Ascending aorta (tissue), 2 donors: ENCODE measurements around the gene APC2. TPM values are rescaled to one million over a fixed set of nuclear protein-coding genes. Genes with fewer than 3 reads are reported as not detected.
A peak's percentile ranks its signal among the peaks of the same experiment; 100 is the strongest.

ENCODE experiments used
- DNase-seq, 2 donors: peaks; one replicate each; pipeline ENCODE4 v3.0.0-alpha.2; 2019; ENCODE audit warnings: low spot score in 2 of 2
- H3K27ac ChIP-seq, 2 donors: fragments of 200-600 bp; sonication (generic); one replicate each; pipeline ENCODE4 v1.5.1; 2016 to 2017; ENCODE audit warnings: mild to moderate bottlenecking in 1 of 2
- H3K27me3 ChIP-seq: fragments of 200-600 bp; sonication (generic); one replicate; pipeline ENCODE4 v1.5.1; 2017
- H3K36me3 ChIP-seq, 2 donors: fragments of 200-600 bp; sonication (generic); one replicate each; pipeline ENCODE4 v1.5.1; 2016
- H3K4me1 ChIP-seq, 2 donors: fragments of 200-600 bp; sonication (generic); one replicate each; pipeline ENCODE4 v1.5.1; 2016 to 2017; ENCODE audit warnings: mild to moderate bottlenecking in 1 of 2
- H3K4me3 ChIP-seq, 2 donors: fragments of 200-600 bp; sonication (generic); one replicate each; pipeline ENCODE4 v1.5.1; 2016 to 2017; ENCODE audit warnings: mild to moderate bottlenecking in 1 of 2
- H3K9me3 ChIP-seq, 2 donors: fragments of 200-600 bp; sonication (generic); one replicate each; pipeline ENCODE4 v1.5.1; 2016
- intact Hi-C: fragments of 100-400 bp; cut with DNase I; formaldehyde crosslinking; loops from one replicate; pipeline ENCODE4 v1.15.1; 2023
- total RNA-seq: library from RNA; depleted of rRNA; stranded (reverse); fragments of >200 nt; gene quantifications from one replicate; pipeline ENCODE4 v1.1.0, GENCODE V29; 2016
- TF ChIP-seq, protein P1 (sequence below), 3 experiments: fragments of 200-600 bp in 2 of 3; fragments of 450-650 bp in 1 of 3; sonication (generic) in 2 of 3; IDR thresholded peaks; one replicate each; pipeline ENCODE4 v1.5.1; 2016 to 2019; ENCODE audit warnings: antibody characterized with exemption in 3 of 3, mild to moderate bottlenecking in 1 of 3, moderate library complexity in 1 of 3

The APC2 gene
- total RNA-seq, 1 donor from 2014 or later = not detected

DNA sequence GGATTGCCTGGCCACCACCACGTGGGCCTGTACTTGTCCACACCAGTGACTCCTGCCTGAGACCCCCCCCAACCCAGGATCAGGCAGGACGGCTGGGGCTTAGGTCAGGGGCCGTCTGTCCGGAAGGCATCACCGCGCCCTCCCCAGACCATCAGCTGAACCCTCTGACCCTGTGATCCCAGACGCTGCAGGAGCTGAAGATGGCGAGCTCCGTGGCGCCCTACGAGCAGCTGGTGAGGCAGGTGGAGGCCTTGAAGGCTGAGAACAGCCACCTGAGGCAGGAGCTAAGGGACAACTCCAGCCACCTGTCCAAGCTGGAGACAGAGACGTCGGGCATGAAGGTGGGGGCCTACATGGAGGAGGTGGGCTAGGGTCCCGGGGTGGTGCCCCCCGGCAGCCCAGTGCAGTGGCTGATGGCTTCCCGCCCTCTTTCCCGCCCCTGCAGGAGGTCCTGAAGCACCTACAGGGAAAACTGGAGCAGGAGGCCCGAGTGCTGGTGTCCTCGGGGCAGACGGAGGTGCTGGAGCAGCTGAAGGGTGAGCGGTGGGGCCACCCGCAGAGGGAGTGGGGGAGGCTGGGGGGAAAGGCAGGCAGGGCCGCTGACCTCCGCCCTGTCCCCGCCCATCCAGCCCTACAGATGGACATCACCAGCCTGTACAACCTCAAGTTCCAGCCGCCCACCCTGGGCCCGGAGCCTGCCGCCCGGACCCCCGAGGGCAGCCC is 3.0 kb downstream of the APC2 start:
- Histone ChIP-seq H3K4me3 (no peak overlapping the region), H3K9me3 (no peaks in the 10 kb centered on the region), H3K36me3 (no peaks in the 10 kb centered on the region), H3K27me3 (peaks cover 48% of the 10 kb centered on the region), H3K4me1 (peaks cover 11 to 14% of the 10 kb centered on the region in 2 donors), H3K27ac (no peak overlapping the region)
- TF ChIP-seq, protein P1, sequence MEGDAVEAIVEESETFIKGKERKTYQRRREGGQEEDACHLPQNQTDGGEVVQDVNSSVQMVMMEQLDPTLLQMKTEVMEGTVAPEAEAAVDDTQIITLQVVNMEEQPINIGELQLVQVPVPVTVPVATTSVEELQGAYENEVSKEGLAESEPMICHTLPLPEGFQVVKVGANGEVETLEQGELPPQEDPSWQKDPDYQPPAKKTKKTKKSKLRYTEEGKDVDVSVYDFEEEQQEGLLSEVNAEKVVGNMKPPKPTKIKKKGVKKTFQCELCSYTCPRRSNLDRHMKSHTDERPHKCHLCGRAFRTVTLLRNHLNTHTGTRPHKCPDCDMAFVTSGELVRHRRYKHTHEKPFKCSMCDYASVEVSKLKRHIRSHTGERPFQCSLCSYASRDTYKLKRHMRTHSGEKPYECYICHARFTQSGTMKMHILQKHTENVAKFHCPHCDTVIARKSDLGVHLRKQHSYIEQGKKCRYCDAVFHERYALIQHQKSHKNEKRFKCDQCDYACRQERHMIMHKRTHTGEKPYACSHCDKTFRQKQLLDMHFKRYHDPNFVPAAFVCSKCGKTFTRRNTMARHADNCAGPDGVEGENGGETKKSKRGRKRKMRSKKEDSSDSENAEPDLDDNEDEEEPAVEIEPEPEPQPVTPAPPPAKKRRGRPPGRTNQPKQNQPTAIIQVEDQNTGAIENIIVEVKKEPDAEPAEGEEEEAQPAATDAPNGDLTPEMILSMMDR (IDR thresholded peaks at IDR 0.05) = no peak
- intact Hi-C loops = no loop called here
- no peak for DNase-seq

DNA sequence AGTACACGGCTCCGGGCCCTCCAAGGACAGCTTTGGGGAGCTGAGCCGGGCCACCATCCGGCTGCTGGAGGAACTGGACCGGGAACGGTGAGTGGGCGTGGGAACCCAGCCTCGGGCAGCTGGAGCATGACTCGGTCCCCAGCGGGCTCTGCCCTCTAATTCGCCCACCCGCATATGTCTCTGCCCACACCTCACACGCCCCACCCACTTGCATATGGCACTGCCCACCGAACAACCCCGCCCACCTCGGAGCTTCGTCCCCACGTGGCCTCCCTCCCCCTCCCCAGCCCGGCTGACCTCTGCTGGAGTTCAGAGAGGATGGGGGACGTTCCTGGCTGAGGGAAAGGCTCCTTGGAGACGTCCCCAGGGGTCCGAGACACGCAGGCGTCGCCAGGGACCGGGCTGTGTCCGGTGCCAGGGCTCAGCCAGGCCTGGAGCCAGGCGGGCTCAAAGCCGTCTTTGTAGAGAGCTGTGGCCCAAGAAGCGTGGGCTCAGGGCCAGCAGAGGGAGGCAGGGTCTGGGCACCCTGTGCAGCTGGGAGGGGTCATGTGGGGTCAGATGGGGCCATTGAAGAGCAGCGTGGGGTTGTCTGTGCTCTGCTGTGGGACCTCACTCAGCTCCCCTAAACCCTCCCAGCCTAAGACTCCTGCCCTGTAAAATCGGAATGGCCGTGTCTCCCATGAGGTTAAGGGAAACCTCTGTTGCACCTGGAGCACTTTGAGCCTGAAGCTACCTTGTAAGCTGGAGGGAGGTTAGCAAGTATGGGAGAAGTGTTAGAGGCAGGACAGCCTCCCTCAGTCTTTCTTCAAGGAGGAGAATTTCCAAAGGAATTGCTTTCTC is 3.8 kb downstream of the APC2 start:
- H3K27me3 ChIP-seq = peaks cover 48% of the 10 kb centered on the region
- H3K27ac ChIP-seq = no peak overlapping the region
- intact Hi-C loops = no loop called here
- peak overlapping the region in 1 of 2 donors; percentile 17 for H3K4me3 ChIP-seq
- H3K36me3 ChIP-seq = no peaks in the 10 kb centered on the region
- no peak for DNase-seq
- no peaks in the 10 kb centered on the region for H3K9me3 ChIP-seq
- peaks cover 11 to 14% of the 10 kb centered on the region in 2 donors for H3K4me1 ChIP-seq
- TF ChIP-seq, protein P1 (IDR thresholded peaks at IDR 0.05) = peak in 2 of 3 experiments; percentile 7 to 21

DNA sequence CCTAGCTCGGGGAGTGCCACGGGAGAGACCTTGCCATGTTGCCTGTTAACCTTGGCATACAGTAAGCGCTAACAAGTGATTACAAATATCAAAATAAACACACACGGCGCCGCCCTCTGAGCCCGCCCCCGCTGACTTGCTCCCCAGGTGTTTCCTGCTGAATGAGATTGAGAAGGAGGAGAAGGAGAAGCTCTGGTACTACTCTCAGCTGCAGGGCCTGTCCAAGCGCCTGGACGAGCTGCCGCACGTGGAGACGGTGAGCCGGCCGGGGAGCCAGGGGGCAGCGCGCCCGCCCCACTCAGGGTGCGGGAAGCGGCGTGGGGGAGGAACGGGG is 5.0 kb downstream of the APC2 start:
- H3K27me3 ChIP-seq = peaks cover 40% of the 10 kb centered on the region
- intact Hi-C loops = no loop called here
- no peaks in the 10 kb centered on the region for H3K36me3 ChIP-seq
- no peaks in the 10 kb centered on the region for H3K9me3 ChIP-seq
- H3K4me1 ChIP-seq = peaks cover 11 to 14% of the 10 kb centered on the region in 2 donors
- no peak overlapping the region for H3K4me3 ChIP-seq
- no peak overlapping the region for H3K27ac ChIP-seq
- TF ChIP-seq, protein P1 (IDR thresholded peaks at IDR 0.05) = no peak
- DNase-seq = no peak

DNA sequence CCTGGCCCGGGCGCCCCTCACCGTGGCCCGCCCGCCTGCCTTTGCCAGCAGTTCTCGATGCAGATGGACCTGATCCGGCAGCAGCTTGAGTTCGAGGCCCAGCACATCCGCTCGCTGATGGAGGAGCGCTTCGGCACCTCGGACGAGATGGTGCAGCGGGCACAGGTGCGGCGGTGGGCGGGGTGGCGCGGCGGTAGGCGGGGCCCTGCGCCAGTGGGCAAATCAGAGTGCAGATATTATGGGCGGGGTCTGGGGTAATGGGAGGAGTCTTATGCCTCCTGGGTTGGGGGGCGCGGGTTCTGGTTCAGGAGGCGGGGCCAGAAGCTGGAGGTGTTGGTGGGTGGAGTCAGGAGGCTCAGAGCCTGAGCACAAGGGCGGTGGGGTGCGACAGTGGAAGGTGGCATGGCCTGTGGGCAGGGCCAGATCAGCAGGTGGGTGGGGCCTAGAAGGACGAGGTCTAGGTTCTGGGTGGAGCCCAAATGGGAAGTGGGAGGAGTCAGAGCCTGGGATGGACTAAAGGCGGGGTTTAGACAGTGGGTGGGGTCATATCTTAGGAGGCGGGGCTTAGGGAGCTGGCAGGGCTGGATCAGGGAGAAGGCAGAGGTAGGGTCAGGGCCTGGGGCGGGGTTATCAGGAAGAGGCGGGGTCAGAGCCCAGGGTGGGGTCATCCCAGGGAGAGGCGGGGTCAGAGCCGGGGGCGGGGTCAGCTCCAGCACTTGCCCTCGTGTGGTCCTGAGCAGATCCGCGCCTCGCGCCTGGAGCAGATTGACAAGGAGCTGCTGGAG is 5.6 kb downstream of the APC2 start:
- Histone ChIP-seq H3K4me1 (peaks cover 11 to 14% of the 10 kb centered on the region in 2 donors), H3K36me3 (peaks cover 0 to 4% of the 10 kb centered on the region in 2 donors), H3K27ac (no peak overlapping the region), H3K27me3 (peaks cover 34% of the 10 kb centered on the region), H3K9me3 (no peaks in the 10 kb centered on the region), H3K4me3 (no peak overlapping the region)
- no peak for DNase-seq
- TF ChIP-seq, protein P1 (IDR thresholded peaks at IDR 0.05) = no peak
- intact Hi-C loops = no loop called here

DNA sequence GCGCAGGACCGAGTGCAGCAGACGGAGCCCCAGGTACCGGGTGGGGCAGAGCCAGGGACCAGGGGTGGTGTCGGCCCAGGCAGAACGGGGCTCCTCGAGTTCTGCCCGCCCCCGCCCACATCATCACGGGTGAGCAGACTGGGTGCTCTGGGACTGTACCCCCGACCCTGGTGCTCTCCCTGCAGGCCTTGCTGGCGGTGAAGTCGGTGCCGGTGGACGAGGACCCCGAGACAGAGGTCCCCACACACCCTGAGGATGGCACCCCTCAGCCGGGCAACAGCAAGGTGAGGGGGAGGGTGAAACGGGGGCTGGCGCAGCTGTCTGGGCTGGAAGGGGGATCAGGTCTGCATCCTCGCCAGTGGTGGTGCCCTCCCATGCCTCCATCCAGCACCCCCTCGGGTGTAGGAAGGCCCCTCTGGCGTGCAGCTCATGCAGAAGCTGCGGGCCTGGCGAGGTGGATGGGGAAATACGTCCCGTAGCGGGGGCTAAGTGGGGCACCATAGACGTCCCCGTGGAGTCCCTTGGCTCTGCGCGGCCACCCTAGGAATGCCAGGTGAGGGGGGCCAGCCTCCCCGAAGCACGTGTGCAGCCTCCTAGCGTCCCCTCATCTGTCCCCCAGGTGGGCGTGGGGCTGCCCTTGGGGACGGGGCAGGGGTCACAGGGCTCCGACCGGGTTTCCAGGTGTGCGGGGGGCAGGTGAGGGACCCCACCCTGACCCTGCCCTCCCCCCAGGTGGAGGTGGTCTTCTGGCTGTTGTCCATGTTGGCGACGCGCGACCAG is 6.4 kb downstream of the APC2 start:
- TF ChIP-seq, protein P1 (IDR thresholded peaks at IDR 0.05) = no peak
- H3K27me3 ChIP-seq = peaks cover 27% of the 10 kb centered on the region
- H3K4me1 ChIP-seq = peaks cover 11 to 14% of the 10 kb centered on the region in 2 donors
- no peaks in the 10 kb centered on the region for H3K9me3 ChIP-seq
- intact Hi-C loops = no loop called here
- peaks cover 0 to 11% of the 10 kb centered on the region in 2 donors for H3K36me3 ChIP-seq
- no peak overlapping the region for H3K27ac ChIP-seq
- no peak for DNase-seq
- no peak overlapping the region for H3K4me3 ChIP-seq
